Activated CD8-positive, alpha-beta memory T cell treated with anti-CD3 and anti-CD28 coated beads, Interleukin-2, amount 50 U/mL, for 4 hours (primary cell): ENCODE results near the gene GPAT3.
"Not testable (repeated sequence)": the region's sequence is repeated elsewhere in the genome, so short reads cannot be mapped to it uniquely, and the experiment has no call there.

Experiments
- DNase-seq: peaks from one replicate; pipeline ENCODE4 v3.0.0-alpha.2; 2020

Gene GPAT3

GRCh38 chr4:83552924-83553323, 17.0 kb downstream of the GPAT3 start:
- no peak for DNase-seq

DNA sequence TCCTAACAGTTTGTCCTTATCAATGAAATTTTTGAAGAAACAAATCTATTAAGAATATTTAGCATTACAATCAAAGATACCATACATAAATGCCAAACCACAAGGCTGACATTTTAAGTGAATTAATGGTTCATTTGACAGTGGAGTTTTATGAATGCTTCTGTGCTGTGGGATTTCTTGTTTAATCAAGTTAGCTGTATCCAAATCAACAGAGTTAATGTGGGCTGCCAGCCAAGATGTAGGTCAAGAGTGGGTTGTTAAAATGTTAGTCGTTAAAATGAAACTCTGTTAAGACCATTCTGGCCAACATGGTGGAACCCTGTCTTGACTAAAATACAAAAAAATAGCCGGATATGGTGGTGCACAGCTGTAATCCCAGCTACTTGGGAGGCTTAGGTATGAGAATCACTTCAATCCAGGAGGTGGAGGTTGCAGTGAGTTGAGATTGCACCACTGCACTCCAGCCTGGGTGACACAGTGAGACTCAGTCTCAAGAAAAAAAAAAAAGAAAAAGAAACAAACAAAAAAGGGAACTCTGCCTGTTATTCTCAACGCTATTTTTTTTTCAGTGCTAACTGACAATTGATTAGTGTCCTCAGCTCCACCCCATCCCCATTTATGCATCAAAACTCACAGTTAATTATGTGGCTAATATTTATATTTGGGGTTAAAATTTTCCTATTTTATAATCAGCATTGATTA, 20.2 kb downstream of the GPAT3 start:
- no peak for DNase-seq

DNA sequence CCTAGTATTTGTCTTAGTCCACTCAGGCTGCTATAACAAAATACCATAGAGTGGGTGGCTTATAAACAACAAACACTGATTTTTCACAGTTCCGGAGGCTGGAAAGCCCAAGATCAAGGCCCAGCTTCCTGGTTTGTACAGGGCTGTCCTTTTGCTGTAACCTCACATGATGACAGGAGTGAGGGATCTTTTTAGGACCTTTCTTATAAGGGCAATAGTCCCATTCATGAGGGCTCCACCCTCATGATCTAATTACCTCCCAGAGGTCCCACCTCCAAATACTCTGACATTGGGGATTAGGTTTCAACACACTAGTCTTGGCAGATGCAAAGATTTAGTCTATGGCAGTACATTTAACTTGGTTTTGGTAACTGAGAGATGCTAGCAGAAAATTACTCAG, 20.9 kb downstream of the GPAT3 start:
- no peak for DNase-seq

- no peak for DNase-seq
Observed at GRCh38 chr4:83558059-83558653, 22.2 kb downstream of the GPAT3 start.

DNA sequence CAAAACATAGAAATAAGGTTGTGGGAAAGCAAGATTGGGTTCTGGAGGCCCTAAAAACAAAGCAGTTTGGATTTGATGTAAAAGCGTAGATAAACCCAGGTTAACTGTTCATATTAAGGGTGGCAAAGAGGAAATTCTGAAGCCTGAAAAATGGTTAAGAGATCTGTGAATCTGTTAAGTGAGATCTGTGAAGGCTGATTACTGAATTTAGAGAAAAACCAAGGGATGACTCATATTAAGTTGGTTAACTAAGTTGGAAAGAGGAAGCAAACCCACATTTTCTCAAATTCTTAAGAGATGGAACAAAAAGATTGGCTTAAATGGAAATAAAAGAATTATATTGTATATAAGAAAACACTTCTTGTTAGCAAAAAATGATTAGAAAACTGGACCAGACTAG, 22.8 kb downstream of the GPAT3 start:
- no peak for DNase-seq

GRCh38 chr4:83560523-83560922, 24.6 kb downstream of the GPAT3 start:
- DNase-seq: no peak

DNA sequence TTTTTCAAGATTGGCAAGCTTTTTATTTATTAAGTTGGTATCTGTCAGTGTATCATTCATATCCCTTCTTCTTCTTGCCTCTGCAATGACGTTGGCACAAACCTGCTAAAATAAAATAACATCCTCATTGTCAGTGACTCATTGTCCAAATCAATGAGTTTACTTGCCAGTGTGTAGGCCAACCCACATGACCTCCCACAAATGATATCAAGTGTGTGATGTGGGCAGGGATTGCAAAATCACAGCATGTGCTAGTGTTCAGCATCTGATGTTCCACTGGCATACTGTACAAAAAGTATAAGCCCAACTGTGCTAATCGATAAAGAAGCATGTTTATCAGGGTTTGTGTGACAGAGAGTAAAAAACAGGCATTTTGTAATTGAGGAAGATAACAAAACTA, 25.5 kb downstream of the GPAT3 start:
- DNase-seq: no peak

GRCh38 chr4:83563998-83564397, 28.1 kb downstream of the GPAT3 start:
- DNase-seq: no peak

DNA sequence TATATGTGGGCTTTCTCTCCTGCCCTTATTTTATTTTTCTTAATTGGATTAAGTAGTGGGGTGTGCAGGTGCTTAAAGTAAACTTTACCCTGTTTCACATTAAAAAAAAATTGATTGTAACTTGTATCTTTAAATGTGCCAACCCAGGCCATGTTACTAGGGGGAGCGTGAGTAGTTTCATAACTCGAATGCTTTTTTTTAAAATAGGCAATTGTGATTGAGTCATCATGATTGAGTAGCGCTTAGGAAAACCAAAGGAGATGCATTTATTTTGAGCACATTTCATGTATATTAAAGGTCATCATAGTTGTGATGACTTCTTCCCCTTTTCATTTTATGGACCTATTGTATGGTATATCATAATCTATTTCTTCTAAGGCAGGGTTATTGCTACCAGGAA, 32.2 kb downstream of the GPAT3 start:
- DNase-seq: no peak

GRCh38 chr4:83569429-83569828, 33.5 kb downstream of the GPAT3 start:
- DNase-seq: no peak

GRCh38 chr4:83569987-83570386, 34.1 kb downstream of the GPAT3 start:
- no peak for DNase-seq

DNA sequence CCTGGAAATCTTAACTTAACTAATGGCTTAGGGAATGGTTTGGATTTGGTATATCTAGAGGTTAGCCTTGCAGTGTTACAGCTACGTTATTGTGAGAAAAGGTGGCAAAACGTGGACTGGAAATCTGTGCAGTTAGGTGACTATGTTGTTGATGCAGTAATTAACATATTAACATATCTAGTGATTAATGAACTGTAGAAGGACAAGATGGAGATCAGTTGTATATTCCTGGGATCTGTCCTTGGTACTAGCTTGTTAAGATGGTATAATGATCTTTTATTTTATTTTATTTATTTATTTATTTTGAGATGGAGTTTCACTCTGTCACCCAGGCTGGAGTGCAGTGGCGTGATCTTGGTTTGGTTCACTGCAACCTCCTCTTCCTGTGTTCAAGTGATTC, 36.9 kb downstream of the GPAT3 start:
- DNase-seq: no peak

- DNase-seq: no peak
Observed at GRCh38 chr4:83574247-83574646, 38.3 kb downstream of the GPAT3 start.

DNA sequence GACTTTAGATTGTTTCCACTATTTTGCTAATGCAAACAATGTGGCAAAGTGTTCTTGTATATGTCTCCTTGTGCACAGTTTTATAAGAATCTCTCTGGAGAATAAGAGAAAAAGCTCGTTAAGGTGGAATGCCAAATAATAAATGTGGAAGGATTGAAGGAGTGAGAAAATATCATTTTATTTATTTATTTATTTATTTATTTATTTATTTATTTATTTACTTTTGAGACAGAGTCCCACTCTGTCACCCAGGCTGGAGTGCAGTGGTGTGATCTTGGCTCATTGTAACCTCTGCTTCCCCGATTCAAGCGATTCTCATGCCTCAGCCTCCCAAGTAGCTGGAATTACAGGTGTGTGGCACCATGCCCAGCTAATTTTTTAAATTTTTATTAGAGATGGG, 40.3 kb downstream of the GPAT3 start:
- DNase-seq: not testable (repeated sequence)

- no peak for DNase-seq
Observed at GRCh38 chr4:83581411-83582288, 45.7 kb downstream of the GPAT3 start.

- DNase-seq: no peak
Observed at GRCh38 chr4:83582289-83582785, 46.4 kb downstream of the GPAT3 start.

- DNase-seq: no peak
Observed at GRCh38 chr4:83585982-83586508, 50.1 kb downstream of the GPAT3 start.

DNA sequence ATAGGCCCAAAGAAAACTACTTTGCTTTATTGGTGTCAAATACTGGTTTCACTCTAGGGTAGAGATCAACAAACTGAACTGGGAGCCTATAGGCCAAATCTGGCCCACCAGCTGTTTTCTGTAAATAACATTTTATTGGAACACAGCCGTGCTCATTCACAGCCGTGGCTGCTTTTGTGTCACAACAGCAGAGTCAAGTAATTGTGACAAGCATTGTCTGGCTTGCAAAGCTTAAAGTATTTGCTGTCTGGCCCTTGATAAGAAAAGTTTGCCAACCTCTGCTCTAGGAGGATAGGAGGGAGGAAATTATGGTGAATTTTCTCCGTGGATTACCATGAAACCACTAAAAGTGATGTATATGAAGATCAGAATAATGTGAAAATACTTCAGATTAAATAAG, 53.4 kb downstream of the GPAT3 start:
- DNase-seq: no peak

DNA sequence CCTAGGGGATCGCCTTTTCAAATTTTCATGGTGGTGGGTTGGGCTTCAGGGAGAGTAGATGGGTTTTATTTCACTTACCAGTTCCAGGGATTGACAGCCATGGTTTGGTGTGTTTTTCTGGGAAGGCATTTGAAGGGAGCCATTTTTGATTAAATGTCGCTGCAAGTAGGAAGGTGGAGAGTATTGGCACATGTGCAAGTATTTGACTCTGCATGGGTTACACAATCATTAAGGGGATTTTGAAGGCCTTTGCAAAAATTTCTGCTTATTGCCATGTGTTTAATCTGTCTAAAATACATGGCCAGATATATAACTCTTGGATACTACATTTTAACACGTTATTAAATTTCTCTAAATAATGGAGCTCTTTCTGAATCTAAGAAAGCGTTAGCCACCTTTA, 55.1 kb downstream of the GPAT3 start:
- DNase-seq: no peak

DNA sequence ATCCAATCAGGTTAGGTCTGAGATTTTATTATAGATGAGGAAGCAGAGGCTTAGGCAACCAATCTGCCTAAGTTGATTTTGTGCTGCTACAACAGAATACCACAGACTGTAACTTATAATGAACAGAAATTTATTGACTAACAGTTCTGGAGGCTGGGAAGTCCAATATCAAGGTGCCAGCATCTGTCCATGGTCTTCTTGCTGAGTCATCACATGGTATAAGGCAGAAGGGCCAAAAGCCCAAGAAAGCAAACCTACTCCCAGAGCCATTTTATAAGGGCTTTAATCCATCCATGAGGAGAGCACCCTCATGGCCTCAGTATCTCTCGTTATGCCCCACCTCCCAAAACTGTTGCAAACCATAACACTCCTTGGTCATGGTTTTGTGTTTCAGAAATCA, 55.8 kb downstream of the GPAT3 start:
- no peak for DNase-seq

DNA sequence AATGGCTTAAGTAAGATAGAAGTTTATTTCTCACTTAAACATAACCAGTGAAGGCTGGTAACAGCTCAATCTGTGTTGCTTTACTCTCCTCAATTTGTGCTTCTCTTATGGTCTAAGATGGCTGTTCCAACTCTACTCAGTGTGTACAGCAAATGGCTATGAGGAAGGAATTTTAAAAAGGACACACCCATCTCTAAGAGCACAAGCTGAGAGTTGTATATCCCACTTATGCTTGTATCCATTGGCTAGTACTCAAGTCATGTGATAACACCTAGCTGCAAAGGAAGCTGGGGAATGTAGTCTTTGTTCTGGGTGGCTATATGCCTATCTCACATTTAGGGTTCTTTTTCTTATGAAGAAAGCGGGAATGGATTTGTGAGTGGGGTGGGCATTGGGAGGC, 63.3 kb downstream of the GPAT3 start:
- DNase-seq: no peak

DNA sequence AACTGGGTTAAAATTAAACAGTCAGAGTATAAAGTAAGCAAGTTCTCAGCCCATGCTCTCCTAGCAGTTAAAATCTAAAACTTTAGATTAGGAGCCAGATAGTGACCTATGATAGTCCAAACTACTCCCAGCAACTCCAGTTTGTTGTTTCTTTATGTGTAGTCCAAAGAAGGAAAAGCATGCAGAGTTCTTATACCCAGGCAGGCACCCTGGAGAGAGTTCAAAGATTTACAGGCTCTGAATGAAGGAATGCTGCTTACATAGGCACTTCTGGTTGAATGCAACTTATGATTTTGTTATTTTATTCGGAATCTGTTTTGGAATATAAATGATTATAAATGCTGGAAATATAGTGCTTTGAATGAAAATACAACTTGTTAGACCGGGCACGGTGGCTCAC, 67.2 kb downstream of the GPAT3 start:
- DNase-seq: no peak

- no peak for DNase-seq
Observed at GRCh38 chr4:83604321-83604720, 68.4 kb downstream of the GPAT3 start.

DNA sequence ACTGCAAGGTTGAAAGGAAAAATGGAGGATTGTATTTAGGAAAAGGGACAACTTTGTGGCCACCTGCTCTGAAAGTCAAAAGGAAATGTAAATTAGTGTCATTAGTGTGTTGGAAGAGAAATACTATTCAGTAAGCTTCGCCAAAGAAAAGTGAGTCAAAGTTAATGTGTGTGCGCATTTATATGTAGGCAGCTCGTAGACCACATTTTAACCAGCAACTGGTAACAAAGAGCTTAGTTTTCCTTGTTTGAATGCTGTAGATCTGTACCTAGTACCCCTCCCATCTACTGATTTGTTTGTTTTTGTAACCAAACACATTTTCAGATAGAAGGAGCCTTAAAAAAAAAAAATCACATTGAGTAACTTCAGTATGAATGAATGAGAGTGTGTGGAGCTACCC, 69.3 kb downstream of the GPAT3 start:
- DNase-seq: no peak
